ENCODE measurements around the gene MTSS2.
"Not testable (repeated sequence)": the region's sequence is repeated elsewhere in the genome, so short reads cannot be mapped to it uniquely, and the experiment has no call there.

The MTSS2 gene

GRCh38 chr16:70684146-70685060, 1.4 kb downstream of the MTSS2 start:
- no peak for DNase-seq

- DNase-seq, result no peak
Measured at GRCh38 chr16:70683146-70683944, 2.5 kb downstream of the MTSS2 start.

- DNase-seq, result no peak
Measured at GRCh38 chr16:70682239-70683145, 3.4 kb downstream of the MTSS2 start.

GRCh38 chr16:70681382-70682238, 4.2 kb downstream of the MTSS2 start:
- no peak for DNase-seq

GRCh38 chr16:70680495-70681381, 5.1 kb downstream of the MTSS2 start:
- DNase-seq, result no peak

GRCh38 chr16:70679671-70680494, 6.0 kb downstream of the MTSS2 start:
- DNase-seq, result no peak

GRCh38 chr16:70678898-70679670, 6.8 kb downstream of the MTSS2 start:
- no peak for DNase-seq

- no peak for DNase-seq
Measured at GRCh38 chr16:70678121-70678897, 7.5 kb downstream of the MTSS2 start.

GRCh38 chr16:70677499-70678120, 8.2 kb downstream of the MTSS2 start:
- DNase-seq, result no peak

GRCh38 chr16:70676675-70677498, 9.0 kb downstream of the MTSS2 start:
- DNase-seq, result no peak

- no peak for DNase-seq
Measured at GRCh38 chr16:70675851-70676513, 9.9 kb downstream of the MTSS2 start.

- no peak for DNase-seq
Measured at GRCh38 chr16:70674221-70675014, 11.4 kb downstream of the MTSS2 start.

- not testable (repeated sequence) for DNase-seq
Measured at GRCh38 chr16:70670938-70671337, 14.9 kb downstream of the MTSS2 start.

GRCh38 chr16:70670175-70670574, 15.7 kb downstream of the MTSS2 start:
- DNase-seq, result no peak
